VCaP (cell line): Measurements from ENCODE around the gene PGF.

Source experiments
- H3K27ac ChIP-seq: fragments of 450-650 bp; 2 replicates; pipeline ENCODE4 v1.5.1; 2017
- TF ChIP-seq, protein P1 (sequence below): fragments of 450-650 bp; conservative IDR thresholded peaks from 2 replicates; pipeline ENCODE4 v1.5.1; 2017; ENCODE audit warnings: mild to moderate bottlenecking, moderate library complexity

PGF gene

DNA sequence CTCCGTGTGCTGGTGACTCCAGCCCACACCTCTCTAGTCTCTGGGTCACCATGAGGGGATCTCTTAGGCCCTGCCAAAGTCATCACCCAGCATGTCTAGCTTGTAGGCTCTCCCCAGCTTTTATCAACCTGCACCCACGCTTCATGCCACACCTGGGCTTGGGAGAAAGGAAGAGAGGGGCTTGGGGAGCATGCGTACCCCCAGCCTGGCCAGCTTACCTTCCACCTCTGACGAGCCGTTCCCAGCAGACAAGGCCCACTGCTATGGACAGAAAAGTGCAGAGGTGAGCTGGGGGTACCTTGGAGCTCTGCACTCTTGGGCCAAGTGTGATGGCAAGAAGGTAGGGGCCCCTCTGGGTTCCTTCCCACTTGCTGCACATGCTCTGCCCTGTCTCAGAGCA, 1.7 kb downstream of the PGF start:
- no peak overlapping the region for H3K27ac ChIP-seq
- TF ChIP-seq, protein P1, sequence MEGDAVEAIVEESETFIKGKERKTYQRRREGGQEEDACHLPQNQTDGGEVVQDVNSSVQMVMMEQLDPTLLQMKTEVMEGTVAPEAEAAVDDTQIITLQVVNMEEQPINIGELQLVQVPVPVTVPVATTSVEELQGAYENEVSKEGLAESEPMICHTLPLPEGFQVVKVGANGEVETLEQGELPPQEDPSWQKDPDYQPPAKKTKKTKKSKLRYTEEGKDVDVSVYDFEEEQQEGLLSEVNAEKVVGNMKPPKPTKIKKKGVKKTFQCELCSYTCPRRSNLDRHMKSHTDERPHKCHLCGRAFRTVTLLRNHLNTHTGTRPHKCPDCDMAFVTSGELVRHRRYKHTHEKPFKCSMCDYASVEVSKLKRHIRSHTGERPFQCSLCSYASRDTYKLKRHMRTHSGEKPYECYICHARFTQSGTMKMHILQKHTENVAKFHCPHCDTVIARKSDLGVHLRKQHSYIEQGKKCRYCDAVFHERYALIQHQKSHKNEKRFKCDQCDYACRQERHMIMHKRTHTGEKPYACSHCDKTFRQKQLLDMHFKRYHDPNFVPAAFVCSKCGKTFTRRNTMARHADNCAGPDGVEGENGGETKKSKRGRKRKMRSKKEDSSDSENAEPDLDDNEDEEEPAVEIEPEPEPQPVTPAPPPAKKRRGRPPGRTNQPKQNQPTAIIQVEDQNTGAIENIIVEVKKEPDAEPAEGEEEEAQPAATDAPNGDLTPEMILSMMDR = no peak

DNA sequence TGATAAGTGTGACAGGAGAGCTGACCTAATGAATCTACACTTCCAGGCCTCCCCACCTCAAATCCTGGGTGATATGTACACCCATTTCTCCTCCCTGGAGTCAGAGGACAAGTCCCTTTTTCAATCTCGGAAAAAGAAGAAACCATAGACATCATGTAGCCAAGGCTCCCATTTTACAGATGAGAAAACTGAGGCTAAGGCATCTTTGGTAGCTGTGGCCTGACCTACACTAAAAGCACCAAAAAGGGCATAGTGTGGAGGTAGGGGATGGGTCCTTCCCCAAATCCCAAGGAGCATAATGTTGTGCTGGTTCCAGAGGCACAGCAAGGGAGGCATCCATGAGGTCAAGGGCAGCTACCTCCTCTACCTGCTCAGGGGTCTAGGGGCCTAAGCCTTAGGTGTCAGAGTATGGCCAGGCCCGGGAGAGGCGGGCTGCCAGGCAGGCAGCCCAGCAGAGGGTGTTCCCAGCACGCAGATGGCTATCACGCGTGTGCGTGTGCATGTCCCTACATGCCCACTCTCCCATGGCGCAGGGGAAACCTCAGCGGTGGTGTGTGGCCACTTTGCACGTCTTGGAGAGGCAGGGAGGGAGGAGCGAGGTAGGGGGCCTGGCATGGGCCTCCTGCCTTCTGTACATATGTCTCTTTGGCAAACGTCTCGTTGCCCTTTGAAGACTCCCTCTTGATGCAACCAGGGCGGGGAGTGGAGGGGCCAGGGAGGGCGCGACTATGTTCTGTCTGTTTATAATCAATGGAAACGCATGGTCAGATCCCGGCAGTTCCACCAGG, 2.5 kb downstream of the PGF start:
- TF ChIP-seq, protein P1 = no peak
- no peak overlapping the region for H3K27ac ChIP-seq

DNA sequence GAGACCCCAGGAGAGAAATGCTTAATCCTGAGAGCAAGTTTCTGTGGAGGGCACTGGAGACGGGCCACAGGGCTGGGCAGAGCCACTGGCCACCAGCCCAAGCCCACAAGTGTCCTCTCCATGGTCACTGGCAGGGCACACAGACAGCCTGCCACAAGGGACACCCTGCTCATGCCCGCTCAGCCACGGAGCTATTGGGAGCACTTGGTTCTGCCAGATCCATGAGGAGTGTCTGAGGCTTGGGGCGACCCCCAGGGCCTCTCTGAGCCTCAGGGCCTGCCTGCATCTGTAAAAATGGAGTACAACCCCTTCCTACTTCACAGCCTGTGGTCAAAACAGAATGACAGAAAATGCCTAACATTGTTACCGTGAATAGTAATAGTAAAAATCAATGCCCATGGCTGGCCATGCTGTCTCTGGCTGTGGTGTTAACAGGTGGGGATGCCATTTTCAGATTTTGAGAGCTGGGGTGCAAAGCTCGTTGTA, 3.2 kb downstream of the PGF start:
- no peak overlapping the region for H3K27ac ChIP-seq

DNA sequence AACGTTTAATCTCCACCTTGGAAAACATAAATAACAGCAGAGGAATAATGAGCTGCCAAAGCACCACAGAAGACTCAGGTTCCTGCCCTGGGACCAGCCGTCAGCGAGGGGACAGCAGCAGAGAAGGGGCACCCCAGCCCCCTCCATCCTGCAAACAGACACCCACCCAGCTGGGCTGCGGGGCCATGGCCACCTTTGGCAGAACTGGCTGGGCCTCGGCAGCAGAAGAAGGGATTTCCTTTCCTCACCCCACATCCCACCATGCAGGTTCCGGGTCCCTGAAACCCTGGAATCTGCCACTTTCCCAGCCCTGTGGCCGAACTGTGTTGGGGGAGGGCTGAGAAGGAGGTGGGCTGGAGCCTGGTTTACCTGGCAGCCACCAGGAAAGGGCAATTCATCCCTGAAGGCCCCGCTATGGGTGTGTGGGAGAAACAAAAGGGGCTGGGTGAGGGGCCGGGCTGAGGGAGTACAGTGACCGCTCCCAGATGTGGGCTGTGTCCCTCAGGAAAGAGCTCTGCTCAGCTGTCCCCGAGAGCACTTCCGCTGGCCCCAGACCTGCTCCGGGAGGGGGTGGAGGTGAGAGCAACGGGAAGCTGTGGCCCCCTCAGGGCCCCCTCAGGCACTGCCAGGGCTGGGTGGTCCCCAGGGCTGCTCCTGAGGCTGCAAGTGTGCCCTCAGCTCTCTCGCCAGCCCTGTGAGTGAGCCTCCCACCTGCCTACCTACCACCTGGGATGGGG, 3.8 kb downstream of the PGF start:
- TF ChIP-seq, protein P1 = no peak
- H3K27ac ChIP-seq = no peak overlapping the region

More for the DNA sequence above, 3.2 kb downstream of the PGF start:
- TF ChIP-seq, protein P1 = no peak

DNA sequence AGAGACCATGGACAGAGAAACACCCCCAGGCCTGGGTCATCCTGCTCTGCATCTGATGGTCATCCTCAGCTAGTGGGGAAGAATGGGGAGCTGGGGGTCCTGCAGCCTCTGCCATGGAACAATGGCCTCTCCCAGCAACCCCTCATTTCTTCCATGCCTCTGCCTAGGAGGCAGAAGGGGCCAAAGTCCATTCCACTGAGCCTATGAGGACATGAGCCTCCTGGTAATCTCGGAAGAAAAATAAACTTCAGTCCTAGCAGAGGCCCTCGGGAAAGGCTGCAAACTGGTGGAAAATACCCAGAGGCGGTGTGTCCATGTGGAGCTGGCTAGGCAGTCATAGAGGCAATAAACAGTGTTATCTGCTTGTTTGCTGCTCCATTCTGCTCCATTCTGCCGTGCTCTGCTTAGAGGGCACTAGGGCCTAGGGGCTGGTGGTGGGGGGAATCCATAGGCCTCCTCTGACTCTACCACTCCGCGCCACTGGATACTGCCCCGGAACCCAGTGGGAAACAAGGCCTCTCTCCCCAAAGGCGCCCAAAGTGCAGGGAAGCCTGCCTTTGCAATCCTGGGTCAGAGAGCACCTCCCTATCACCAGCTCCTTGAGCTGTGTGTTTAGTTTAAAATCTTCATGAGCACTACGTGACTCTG, 4.5 kb downstream of the PGF start:
- TF ChIP-seq, protein P1 = no peak
- no peak overlapping the region for H3K27ac ChIP-seq

DNA sequence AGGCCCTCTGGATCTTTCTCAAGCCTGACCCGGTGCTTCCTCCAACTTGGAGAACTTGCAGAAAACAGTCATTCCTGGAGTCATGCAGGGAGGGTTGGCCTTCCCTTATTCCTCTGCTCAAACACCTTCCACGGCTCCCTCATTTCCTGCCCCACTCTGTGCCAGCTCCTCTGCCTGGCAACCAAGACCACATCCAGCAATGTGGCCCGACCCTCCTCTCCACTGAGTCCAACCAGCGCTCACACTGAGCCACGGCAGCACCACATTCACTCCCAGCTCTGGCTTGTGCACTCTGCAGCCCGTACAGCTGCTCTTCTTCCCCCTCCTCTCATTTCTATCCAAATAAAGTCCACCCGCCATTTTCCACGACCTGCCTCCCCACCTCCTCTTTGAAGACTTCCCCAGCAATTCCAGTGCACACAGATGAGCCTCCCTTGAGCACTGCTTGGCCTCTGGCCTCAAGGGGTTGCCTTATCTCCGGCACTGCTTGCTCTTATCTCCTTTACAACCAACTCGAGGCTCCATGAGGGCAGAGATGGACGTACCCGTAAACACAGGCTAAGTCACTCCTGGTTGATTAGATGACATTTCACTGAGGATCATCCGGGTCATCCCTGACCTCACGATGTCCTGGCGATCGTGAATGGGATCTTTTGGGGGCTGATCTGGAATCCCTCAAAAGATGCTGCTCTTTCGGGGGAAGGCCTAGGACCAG, 5.4 kb downstream of the PGF start:
- TF ChIP-seq, protein P1 = no peak
- no peak overlapping the region for H3K27ac ChIP-seq
